CD4-positive, alpha-beta T cell treated with Interleukin-15 for 4 hours (primary cell): ENCODE measurements around the gene ANKRD11.

ENCODE experiments used
- DNase-seq: peaks from one replicate; pipeline ENCODE4 v3.0.0-alpha.2; 2020; ENCODE audit warnings: low spot score

Gene ANKRD11

GRCh38 chr16:89490439-89491237 is at the start of gene ANKRD11:
Gene ANKRD11, minus strand, starts transcription at chr16:89490561. Its CDS starts 173,542 bp downstream, at chr16:89317019.
- peak; percentile 99 for DNase-seq

DNA sequence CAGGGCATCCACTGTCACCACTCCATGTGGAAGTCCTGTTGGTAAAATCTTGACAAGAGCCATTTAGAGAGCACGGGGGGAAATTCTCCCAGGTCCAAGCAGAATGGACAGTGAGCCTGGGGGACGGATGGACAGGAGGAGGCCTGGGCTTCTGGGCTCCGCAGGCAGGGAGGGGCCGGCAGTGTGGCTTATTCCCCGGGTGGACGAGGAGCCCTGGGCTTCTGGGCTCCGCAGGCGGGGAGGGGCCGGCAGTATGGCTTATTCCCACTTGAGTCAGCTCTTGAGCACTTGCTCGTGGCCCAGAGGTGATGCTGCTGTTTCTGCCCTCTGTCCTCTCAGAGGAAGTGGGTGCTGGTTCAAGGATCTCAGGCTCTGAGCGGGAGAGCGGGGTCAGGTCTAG is 47.9 kb upstream of the ANKRD11 start:
- no peak for DNase-seq

DNA sequence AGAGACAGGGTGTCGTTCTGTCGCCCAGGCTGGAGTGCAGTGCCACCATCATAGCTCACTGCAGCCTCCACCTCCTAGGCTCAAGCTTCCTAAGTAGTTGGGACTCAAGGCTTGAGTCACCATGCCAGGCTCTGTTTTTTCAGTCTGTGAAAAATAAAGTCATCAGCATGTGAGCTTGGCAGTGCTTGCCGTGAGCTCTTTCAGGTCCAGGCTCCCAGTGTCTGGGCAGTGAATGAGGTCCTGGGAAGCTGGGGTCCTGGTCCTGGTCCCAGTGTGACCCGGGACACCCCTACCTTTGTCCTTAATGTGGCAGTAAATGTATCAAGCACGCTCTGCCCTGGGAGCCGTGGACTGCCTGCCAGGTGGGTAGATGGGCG is 47.2 kb upstream of the ANKRD11 start:
- no peak for DNase-seq

DNA sequence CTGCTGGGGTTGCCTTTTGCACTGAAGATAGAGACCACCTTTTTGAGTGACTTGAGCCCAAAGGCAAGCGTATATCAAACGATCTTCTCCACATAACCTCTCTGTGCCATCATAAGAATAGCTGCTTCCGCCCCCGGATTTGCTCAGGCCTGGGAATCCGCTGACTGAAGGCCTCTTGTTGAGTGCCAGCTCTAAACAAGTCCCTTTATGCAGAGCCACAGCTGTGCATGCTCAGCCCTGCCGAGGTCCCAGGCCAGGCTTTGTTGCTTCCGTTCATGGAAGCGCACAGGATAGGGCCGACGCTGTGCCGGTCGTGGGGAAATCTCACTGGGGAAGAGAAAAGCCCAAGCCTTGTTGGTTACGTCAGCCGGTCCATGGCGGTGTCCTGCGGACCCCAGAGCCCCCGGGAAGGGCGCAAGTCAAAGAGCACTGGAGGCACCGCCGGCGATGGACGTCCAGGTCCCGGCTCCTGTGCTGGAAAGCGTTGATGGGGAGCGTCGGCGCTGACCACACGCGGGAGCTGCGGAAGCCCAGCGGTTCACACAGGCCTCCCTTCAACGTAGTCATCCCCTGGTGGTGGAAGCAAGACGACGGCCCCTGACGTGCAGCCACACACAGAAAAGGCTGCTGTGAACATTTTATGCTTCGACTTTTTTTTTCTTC is 46.7 kb upstream of the ANKRD11 start:
- no peak for DNase-seq

DNA sequence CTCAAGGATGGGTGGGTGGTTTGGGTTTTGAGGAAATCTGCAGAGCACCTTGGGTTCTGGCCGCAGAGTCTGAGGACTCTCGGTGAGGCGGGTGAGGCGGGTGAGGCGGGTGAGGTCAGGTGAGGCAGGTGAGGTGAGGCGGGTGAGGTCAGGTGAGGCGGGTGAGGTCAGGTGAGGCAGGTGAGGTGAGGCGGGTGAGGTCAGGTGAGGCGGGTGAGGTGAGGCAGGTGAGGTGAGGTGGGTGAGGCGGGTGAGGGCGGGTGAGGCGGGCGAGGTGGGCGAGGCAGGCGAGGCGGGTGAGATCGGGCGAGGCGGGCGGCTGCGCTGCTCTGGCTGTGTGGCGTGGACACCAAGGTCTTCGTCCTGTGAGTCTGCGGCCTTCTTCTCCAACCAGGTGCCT is 46.0 kb upstream of the ANKRD11 start:
- no peak for DNase-seq

GRCh38 chr16:89534252-89534756 is 43.9 kb upstream of the ANKRD11 start:
- DNase-seq = peak; percentile 42

GRCh38 chr16:89531821-89532526 is 41.6 kb upstream of the ANKRD11 start:
- DNase-seq = no peak

- no peak for DNase-seq
Observed at GRCh38 chr16:89530401-89531381, 40.3 kb upstream of the ANKRD11 start.

GRCh38 chr16:89529097-89529496 is 38.7 kb upstream of the ANKRD11 start:
- no peak for DNase-seq

GRCh38 chr16:89525146-89525913 is 35.0 kb upstream of the ANKRD11 start:
- no peak for DNase-seq

GRCh38 chr16:89523680-89524344 is 33.5 kb upstream of the ANKRD11 start:
- no peak for DNase-seq

- DNase-seq = no peak
Observed at GRCh38 chr16:89522287-89522686, 31.9 kb upstream of the ANKRD11 start.

- no peak for DNase-seq
Observed at GRCh38 chr16:89519881-89520280, 29.5 kb upstream of the ANKRD11 start.

DNA sequence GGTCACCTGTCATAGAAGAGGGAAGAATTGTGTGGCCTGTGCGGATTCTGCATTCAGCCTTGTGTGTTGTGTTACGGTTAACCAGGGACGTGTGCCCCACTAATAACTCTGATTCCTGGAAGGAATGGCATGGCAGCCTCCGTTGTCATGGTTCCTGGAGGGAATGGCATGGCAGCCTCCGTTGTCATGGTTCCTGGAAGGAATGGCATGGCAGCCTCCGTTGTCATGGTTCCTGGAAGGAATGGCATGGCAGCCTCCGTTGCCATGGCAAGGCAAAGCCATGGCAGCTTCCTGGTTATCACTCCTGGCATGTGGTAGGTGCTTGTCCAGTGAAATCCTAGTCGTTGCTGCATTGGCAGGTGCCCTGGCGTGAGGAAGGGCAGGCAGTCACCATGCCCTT is 26.8 kb upstream of the ANKRD11 start:
- DNase-seq = no peak

DNA sequence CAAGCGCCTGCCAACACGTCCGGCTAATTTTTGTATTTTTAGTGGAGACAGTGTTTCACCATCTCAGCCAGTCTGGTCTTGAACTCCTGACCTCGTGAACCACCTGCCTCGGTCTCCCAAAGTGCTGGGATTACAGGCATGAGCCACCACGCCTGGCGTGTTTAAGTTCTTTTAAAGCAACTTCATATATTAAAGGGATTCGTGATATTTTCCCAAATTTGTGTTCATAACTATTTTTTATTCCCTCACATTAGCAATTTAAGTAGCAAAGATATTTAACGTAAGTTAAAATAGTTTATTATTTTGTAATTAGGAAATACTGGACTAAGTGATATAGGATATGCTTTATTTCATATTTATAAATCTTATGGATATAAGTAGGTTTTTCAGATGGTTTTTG is 22.1 kb upstream of the ANKRD11 start:
- DNase-seq = no peak

DNA sequence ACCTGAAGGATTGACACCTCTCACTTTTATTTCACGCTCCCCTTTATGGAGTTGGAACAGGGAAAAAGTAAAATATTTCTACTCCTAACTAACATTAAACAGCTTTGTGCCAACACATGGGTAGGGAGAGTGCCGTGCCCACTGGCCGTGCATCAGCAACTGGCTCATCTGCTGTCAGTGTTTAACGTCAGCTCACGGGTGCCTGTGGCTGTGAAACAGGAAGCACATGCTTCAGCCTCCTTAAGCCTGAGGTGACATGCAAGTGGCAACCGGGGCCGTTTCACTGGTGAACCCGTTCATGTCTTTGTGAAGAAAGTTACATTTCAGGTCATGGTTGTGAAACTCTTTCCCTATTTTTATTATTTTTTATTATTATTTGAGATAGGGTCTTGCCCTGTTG is 21.0 kb upstream of the ANKRD11 start:
- DNase-seq = no peak

DNA sequence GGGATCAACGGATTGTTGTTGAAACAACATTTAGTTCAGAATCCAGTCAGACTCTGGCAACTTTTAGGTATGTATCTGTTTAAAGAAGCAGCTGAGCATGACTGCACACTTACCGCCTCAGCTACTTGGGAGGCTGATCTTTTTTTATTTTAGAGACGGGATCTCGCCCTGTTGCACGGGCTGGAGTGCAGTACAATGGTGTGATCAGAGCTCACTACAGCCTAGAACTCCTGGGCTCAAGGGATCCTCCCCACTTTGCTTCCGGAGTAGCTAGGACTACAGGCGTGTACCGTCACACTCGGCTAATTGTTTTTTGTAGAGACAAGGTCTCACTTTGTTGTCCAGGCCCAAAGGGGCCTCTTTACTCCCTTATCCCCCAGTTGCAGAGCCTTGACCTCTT is 20.2 kb upstream of the ANKRD11 start:
- no peak for DNase-seq

DNA sequence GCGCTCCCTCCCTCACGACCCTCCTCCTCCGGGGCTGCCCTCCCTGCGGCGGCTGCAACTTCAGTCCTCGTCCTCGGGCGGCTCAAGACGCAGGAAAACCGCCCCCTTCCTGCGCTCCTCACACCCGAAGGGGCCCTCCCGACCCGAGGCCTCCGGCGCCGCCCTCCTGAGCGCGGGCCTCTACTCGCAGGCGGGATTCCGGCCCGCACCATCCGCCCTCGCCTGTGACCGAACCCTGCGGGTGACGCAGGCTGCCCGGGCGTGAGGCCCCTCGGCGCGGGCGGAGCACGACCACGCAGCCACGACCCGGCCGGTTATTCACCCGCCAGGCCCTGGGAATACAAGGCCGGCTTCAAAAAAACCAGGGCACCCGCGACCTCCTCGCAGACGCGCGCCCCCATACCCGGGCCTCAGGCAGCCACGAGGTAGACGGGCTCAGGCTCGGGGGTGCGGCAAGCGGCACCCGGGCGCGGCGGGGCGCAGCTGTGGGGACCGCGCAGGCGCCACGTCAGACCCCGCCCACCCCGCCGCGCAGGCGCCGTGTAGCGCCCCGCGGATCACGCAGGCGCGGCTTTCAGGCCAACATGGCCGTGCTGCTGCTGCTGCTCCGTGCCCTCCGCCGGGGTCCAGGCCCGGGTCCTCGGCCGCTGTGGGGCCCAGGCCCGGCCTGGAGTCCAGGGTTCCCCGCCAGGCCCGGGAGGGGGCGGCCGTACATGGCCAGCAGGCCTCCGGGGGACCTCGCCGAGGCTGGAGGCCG is 17.7 kb upstream of the ANKRD11 start, which contains the start of gene SPG7:
TSS of gene SPG7 (plus strand) at position 570 of the 757 bp plus-strand sequence. CDS start at position 585, 15 bp downstream.
- DNase-seq = peak; percentile 89

GRCh38 chr16:89507214-89507833 is 17.0 kb upstream of the ANKRD11 start:
- no peak for DNase-seq
